ENCODE measurements around the gene NAT14.

DNA sequence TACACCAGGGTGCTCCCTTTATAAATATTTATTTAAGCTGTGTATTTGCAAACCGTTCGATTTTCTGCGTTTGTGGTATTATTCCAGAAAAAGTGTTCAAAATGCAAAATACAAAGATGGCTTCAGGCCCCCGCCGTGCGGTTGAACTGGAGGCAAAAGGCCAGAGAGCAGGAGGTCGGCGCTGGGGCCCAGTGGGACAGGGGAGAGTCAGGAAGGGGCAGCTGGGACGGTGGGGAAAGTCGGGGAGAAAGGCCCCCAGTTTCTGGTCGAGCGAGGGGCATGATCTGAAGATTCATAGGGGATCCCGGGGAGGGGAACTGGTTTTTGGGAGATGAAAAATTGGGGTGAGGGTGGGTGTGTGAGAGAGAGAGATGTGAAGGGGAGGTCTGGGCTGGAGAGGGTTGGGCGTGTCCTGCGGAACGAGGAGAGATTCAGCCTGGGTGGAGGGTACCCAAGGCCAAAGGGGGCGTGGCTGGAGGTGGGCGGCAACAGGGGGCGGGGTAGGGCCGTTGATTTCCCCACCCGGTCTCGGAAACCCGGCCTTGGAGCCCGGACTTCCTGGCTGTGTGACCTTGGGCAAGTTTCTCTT is 24.2 kb upstream of the NAT14 start:
- TF ChIP-seq, protein P1, sequence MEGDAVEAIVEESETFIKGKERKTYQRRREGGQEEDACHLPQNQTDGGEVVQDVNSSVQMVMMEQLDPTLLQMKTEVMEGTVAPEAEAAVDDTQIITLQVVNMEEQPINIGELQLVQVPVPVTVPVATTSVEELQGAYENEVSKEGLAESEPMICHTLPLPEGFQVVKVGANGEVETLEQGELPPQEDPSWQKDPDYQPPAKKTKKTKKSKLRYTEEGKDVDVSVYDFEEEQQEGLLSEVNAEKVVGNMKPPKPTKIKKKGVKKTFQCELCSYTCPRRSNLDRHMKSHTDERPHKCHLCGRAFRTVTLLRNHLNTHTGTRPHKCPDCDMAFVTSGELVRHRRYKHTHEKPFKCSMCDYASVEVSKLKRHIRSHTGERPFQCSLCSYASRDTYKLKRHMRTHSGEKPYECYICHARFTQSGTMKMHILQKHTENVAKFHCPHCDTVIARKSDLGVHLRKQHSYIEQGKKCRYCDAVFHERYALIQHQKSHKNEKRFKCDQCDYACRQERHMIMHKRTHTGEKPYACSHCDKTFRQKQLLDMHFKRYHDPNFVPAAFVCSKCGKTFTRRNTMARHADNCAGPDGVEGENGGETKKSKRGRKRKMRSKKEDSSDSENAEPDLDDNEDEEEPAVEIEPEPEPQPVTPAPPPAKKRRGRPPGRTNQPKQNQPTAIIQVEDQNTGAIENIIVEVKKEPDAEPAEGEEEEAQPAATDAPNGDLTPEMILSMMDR (optimal IDR thresholded peaks at IDR 0.05 in 1 of 3, IDR thresholded peaks at IDR 0.05 in 1 of 3, conservative IDR thresholded peaks at IDR 0.05 in 1 of 3; ENCODE audit: extremely low read depth in 1 of 3, insufficient read depth in 2 of 3, low read length in 3 of 3) = no peak
- no peak for TF ChIP-seq EZH2 (IDR thresholded peaks at IDR 0.05; ENCODE audit: low read length)

Measured in keratinocyte (primary cell).